GM12878 (cell line): ENCODE results near the gene SAMD7.

Experiments used
- BCLAF1 ChIP-seq: fragments of 450-650 bp; IDR thresholded peaks from 2 replicates; pipeline ENCODE4 v1.6.1; 2017; ENCODE audit warnings: antibody characterized with exemption, mild to moderate bottlenecking, moderate library complexity
- CREM ChIP-seq: IDR thresholded peaks from 2 replicates; pipeline ENCODE4 v1.6.1; 2014; ENCODE audit warnings: antibody characterized with exemption, low read depth
- CTCF ChIP-seq, 3 experiments: IDR thresholded peaks in 2 of 3; conservative IDR thresholded peaks in 1 of 3; 2 replicates each; pipeline ENCODE4 v1.5.1; 2011; ENCODE audit warnings: low read depth in 3 of 3, low read length in 3 of 3, mild to moderate bottlenecking in 3 of 3, control low read depth in 2 of 3, moderate library complexity in 2 of 3, inconsistent platforms in 1 of 3, mixed read lengths in 1 of 3; ENCODE audit not compliant: control insufficient read depth in 2 of 3, insufficient read depth in 1 of 3; ENCODE audit errors: extremely low read depth in 1 of 3
- EGR1 ChIP-seq, 2 experiments: IDR thresholded peaks; 1 replicate in 1 of 2; 2 replicates in 1 of 2; pipeline ENCODE4 v1.6.1; 2011 to 2012; ENCODE audit warnings: low read depth in 2 of 2, low read length in 2 of 2, borderline replicate concordance in 1 of 2, mild to moderate bottlenecking in 1 of 2, moderate library complexity in 1 of 2
- POLR2A ChIP-seq: IDR thresholded peaks from 2 replicates; pipeline ENCODE4 v1.6.1; 2011; ENCODE audit warnings: low read depth, mild to moderate bottlenecking, low read length
- TF ChIP-seq, protein P1 (sequence below): fragments of 450-650 bp; formaldehyde crosslinking; IDR thresholded peaks from 2 replicates; pipeline ENCODE4 v1.4.0; 2020; ENCODE audit warnings: mild to moderate bottlenecking, moderate library complexity

GRCh38 chr3:169880576-169881250, 30.7 kb upstream of the SAMD7 start:
- TF ChIP-seq EGR1 (IDR thresholded peaks at IDR 0.05; ENCODE audit: borderline replicate concordance in 1 of 2, low read depth in 2 of 2, low read length in 2 of 2) (no peak), CTCF (IDR thresholded peaks at IDR 0.05 in 2 of 3, conservative IDR thresholded peaks at IDR 0.05 in 1 of 3; ENCODE audit: control insufficient read depth in 2 of 3, extremely low read depth in 1 of 3, insufficient read depth in 1 of 3, low read depth in 3 of 3, low read length in 3 of 3) (no peak), BCLAF1 (no peak), CREM (no peak), POLR2A (no peak)
- TF ChIP-seq, protein P1, sequence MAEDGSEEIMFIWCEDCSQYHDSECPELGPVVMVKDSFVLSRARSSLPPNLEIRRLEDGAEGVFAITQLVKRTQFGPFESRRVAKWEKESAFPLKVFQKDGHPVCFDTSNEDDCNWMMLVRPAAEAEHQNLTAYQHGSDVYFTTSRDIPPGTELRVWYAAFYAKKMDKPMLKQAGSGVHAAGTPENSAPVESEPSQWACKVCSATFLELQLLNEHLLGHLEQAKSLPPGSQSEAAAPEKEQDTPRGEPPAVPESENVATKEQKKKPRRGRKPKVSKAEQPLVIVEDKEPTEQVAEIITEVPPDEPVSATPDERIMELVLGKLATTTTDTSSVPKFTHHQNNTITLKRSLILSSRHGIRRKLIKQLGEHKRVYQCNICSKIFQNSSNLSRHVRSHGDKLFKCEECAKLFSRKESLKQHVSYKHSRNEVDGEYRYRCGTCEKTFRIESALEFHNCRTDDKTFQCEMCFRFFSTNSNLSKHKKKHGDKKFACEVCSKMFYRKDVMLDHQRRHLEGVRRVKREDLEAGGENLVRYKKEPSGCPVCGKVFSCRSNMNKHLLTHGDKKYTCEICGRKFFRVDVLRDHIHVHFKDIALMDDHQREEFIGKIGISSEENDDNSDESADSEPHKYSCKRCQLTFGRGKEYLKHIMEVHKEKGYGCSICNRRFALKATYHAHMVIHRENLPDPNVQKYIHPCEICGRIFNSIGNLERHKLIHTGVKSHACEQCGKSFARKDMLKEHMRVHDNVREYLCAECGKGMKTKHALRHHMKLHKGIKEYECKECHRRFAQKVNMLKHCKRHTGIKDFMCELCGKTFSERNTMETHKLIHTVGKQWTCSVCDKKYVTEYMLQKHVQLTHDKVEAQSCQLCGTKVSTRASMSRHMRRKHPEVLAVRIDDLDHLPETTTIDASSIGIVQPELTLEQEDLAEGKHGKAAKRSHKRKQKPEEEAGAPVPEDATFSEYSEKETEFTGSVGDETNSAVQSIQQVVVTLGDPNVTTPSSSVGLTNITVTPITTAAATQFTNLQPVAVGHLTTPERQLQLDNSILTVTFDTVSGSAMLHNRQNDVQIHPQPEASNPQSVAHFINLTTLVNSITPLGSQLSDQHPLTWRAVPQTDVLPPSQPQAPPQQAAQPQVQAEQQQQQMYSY = no peak
